Neural crest cell (in vitro differentiated cells): ENCODE data around the gene KNTC1. TPM values are rescaled to one million over a fixed set of nuclear protein-coding genes. Genes with fewer than 3 reads are reported as not detected.
"Not testable (repeated sequence)": the region's sequence is repeated elsewhere in the genome, so short reads cannot be mapped to it uniquely, and the experiment has no call there.

Experiments used
- DNase-seq: peaks from one replicate; pipeline ENCODE4 v3.0.0; 2021; ENCODE audit warnings: low read depth, mixed read lengths, low spot score
- H3K27ac Mint-ChIP-seq: one replicate; pipeline ENCODE4 v1.8.0; 2021; ENCODE audit warnings: mild to moderate bottlenecking, mixed read lengths; ENCODE audit not compliant: unreplicated experiment
- H3K27me3 Mint-ChIP-seq: 2 replicates; pipeline ENCODE4 v1.8.0; 2021; ENCODE audit warnings: low read depth, mild to moderate bottlenecking, mixed read lengths
- H3K36me3 Mint-ChIP-seq: 2 replicates; pipeline ENCODE4 v1.8.0; 2021; ENCODE audit warnings: low read depth, mild to moderate bottlenecking, mixed read lengths
- H3K4me1 Mint-ChIP-seq: 2 replicates; pipeline ENCODE4 v1.8.0; 2021; ENCODE audit warnings: mixed read lengths
- H3K4me3 Mint-ChIP-seq: one replicate; pipeline ENCODE4 v1.8.0; 2021; ENCODE audit warnings: mild to moderate bottlenecking, mixed read lengths
- H3K9me3 Mint-ChIP-seq: 2 replicates; pipeline ENCODE4 v1.8.0; 2021; ENCODE audit warnings: mixed read lengths
- total RNA-seq: library from RNA; stranded (reverse); gene quantifications from 2 replicates; pipeline ENCODE4 v1.2.1, GENCODE V29; 2021
- TF ChIP-seq, protein P1 (sequence below): fragments of 200-600 bp; sonication (generic); conservative IDR thresholded peaks from 2 replicates; pipeline ENCODE4 v1.5.0; 2021; ENCODE audit warnings: antibody characterized with exemption, mild to moderate bottlenecking

KNTC1 gene
- total RNA-seq, 1 donor from 2014 or later = 111 TPM

DNA sequence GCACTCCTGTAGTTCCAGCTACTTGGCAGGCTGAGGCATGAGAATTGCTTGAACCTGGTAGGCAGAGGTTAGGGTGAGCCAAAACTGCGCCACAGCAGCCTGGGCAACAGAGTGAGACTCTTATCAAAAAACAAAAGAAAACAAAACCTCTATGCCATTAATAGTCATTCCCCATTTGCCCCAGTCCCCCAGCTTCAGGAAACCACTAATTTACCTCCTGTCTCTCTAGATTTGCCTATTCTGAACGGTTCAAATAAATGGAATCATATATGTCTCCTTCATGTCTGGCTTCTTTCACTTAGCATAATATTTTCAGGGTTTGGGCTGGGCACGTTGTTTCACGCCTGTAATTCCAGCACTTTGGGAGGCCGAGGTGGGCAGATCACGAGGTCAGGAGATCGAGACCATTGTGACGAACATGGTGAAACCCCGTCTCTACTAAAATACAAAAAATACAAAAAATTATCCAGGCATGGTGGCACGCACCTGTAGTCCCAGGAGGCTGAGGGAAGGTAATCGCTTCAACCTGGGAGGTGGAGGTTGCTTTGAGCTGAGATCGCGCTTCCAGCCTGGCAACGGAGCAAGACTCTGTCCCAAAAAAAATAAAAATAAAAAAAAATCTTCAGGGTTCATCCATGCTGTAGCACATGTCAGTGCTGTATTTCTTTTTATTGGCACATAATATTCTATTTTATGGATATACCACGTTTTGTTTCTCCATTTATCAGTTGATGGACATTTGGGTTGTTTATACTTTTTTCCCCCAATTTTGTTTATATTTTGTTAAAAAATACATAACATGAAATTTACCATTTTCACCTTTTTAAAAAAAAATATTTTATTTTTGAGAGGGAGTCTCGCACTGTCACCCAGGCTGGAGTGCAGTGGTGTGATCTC is 31.9 kb downstream of the KNTC1 start:
- Mint-ChIP-seq H3K27ac (no peak overlapping the region), H3K27me3 (no peaks in the 10 kb centered on the region), H3K9me3 (no peaks in the 10 kb centered on the region), H3K4me3 (no peak overlapping the region), H3K4me1 (no peaks in the 10 kb centered on the region), H3K36me3 (peaks cover 21% of the 10 kb centered on the region)
- no peak for DNase-seq
- TF ChIP-seq, protein P1, sequence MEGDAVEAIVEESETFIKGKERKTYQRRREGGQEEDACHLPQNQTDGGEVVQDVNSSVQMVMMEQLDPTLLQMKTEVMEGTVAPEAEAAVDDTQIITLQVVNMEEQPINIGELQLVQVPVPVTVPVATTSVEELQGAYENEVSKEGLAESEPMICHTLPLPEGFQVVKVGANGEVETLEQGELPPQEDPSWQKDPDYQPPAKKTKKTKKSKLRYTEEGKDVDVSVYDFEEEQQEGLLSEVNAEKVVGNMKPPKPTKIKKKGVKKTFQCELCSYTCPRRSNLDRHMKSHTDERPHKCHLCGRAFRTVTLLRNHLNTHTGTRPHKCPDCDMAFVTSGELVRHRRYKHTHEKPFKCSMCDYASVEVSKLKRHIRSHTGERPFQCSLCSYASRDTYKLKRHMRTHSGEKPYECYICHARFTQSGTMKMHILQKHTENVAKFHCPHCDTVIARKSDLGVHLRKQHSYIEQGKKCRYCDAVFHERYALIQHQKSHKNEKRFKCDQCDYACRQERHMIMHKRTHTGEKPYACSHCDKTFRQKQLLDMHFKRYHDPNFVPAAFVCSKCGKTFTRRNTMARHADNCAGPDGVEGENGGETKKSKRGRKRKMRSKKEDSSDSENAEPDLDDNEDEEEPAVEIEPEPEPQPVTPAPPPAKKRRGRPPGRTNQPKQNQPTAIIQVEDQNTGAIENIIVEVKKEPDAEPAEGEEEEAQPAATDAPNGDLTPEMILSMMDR = no peak

DNA sequence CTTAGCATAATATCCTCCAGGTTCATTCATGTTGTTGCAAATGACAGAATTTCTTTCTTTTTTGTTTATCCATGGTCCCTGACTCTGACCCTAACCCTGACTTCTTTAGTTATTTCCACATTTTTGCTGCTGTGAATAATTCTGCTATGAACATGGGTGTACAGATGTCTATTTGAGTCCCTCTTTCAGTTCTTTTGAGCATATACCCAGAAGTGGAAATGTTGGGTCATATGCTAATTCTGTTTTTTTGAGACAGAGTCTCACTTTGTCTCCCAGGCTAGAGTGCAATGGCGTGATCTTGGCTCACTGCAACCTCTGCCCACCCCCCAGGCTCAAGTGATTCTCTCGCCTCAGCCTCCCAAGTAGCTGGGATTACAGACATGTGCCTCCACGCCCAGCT is 33.1 kb downstream of the KNTC1 start:
- peaks cover 21% of the 10 kb centered on the region for H3K36me3 Mint-ChIP-seq
- TF ChIP-seq, protein P1 = no peak
- H3K27ac Mint-ChIP-seq = no peak overlapping the region
- H3K4me1 Mint-ChIP-seq = no peaks in the 10 kb centered on the region
- H3K27me3 Mint-ChIP-seq = no peaks in the 10 kb centered on the region
- no peak for DNase-seq
- H3K4me3 Mint-ChIP-seq = no peak overlapping the region
- no peaks in the 10 kb centered on the region for H3K9me3 Mint-ChIP-seq

DNA sequence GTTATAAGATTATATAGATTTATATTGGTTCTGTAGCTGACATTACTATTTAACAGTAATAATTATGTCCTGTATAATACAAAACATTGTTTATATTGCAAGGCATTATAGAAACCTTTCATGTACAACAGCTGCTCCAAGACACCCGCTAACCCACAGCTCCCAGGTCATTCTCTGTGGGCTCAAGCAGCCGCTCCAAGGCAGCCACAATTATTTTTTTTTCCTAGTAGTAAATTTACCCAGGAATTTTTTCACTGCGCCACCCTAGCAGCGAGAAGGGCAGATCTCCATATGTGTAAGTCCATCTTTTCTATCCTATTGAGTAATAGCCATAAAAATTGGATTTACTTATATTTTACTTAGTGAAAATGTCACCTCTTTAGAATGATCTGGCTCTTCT is 36.3 kb downstream of the KNTC1 start:
- Mint-ChIP-seq H3K27ac (no peak overlapping the region), H3K27me3 (no peaks in the 10 kb centered on the region), H3K36me3 (peaks cover 16% of the 10 kb centered on the region), H3K9me3 (no peaks in the 10 kb centered on the region), H3K4me1 (no peaks in the 10 kb centered on the region), H3K4me3 (no peak overlapping the region)
- no peak for DNase-seq
- TF ChIP-seq, protein P1 = no peak

DNA sequence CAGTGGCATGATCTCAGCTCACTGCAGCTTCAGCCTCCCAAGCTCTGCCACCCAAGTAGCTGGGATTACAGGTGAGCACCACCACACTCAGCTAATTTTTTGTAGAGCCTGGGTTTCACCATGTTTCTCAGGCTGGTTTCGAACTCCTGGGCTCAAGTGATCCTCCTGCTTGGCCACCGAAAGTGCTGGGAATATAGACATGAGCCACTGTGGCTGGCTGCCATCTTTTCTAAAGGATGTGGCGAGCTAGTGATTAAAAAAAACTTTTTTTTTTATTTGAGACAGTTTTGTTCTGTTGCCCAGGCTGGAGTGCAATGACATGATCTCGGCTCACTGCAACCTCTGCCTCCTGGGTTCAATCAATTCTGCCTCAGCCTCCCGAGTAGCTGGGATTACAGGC is 39.8 kb downstream of the KNTC1 start:
- not testable (repeated sequence) for DNase-seq, H3K36me3 Mint-ChIP-seq, H3K4me1 Mint-ChIP-seq, H3K27ac Mint-ChIP-seq, H3K27me3 Mint-ChIP-seq, H3K9me3 Mint-ChIP-seq, H3K4me3 Mint-ChIP-seq

DNA sequence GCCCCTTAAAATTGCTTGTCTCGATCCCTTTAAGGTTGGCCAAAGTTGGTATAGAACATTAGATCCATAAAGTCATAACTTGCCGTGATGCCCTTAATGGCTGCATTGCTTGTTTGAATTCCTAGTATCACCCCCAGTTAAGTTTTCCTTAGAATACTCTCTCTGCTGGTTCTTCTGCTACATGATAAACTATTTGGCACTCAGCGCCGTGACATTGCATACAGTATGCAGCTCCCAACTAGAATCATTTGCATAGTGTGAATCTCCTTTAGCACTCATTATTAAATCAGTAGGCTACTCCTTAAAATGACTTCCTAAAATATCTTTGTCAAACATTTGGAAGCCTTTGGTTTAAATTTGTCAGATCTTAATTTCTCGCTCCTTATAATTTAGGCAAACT is 42.2 kb downstream of the KNTC1 start:
- H3K4me1 Mint-ChIP-seq = no peaks in the 10 kb centered on the region
- H3K36me3 Mint-ChIP-seq = peaks cover 2% of the 10 kb centered on the region
- no peaks in the 10 kb centered on the region for H3K27me3 Mint-ChIP-seq
- H3K4me3 Mint-ChIP-seq = no peak overlapping the region
- TF ChIP-seq, protein P1 = no peak
- no peaks in the 10 kb centered on the region for H3K9me3 Mint-ChIP-seq
- H3K27ac Mint-ChIP-seq = no peak overlapping the region
- no peak for DNase-seq

DNA sequence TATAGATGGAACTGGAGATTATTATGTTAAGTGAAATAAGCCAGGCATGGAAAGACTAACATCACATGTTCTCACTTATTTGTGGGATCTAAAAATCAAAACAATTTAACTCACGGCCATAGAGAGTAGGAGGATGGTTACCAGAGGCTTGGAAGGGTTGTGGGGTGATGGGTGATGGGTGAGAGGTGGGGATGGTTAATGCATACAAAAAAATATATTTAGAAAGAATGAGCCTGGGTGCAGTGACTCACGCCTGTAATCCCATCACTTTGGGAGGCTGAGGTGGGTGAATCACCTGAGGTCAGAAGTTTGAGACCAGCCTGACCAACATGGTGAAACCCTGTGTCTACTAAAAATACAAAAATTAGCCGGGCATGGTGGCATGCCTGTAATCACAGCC is 43.0 kb downstream of the KNTC1 start:
- not testable (repeated sequence) for H3K27ac Mint-ChIP-seq

More for the DNA sequence above, 43.0 kb downstream of the KNTC1 start:
- H3K36me3 Mint-ChIP-seq, H3K27me3 Mint-ChIP-seq, H3K4me3 Mint-ChIP-seq, H3K4me1 Mint-ChIP-seq, H3K9me3 Mint-ChIP-seq, DNase-seq: not testable (repeated sequence)
